DMS 273 (cell line): ENCODE data around the gene LDLRAP1.
A peak's percentile ranks its signal among the peaks of the same experiment; 100 is the strongest.

ENCODE experiments used
- DNase-seq: peaks from one replicate; lab custom pipeline; 2025; ENCODE audit not compliant: unreplicated experiment; lab: John Stamatoyannopoulos, UW

Gene LDLRAP1

DNA sequence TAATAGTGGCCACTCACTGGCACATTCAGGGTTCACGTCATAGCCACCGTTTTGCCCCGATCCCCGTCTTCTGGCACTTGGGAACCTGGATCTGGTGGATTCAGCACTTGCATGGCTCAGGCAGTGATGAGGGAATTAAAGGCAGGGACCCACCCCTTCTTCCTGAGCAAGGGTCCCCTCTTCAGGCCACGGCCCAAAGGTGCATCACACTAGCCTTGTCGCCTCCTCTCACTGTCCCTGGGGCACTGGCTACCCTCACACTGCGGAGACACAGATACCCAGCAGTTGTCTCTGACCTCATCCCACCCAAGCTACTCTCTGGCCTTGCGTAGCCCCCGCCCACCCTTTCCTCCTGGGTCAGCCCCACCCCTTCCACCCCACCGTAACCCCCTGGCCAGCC lies 19.9 kb upstream of the LDLRAP1 start:
- DNase-seq, result peak; percentile 75

DNA sequence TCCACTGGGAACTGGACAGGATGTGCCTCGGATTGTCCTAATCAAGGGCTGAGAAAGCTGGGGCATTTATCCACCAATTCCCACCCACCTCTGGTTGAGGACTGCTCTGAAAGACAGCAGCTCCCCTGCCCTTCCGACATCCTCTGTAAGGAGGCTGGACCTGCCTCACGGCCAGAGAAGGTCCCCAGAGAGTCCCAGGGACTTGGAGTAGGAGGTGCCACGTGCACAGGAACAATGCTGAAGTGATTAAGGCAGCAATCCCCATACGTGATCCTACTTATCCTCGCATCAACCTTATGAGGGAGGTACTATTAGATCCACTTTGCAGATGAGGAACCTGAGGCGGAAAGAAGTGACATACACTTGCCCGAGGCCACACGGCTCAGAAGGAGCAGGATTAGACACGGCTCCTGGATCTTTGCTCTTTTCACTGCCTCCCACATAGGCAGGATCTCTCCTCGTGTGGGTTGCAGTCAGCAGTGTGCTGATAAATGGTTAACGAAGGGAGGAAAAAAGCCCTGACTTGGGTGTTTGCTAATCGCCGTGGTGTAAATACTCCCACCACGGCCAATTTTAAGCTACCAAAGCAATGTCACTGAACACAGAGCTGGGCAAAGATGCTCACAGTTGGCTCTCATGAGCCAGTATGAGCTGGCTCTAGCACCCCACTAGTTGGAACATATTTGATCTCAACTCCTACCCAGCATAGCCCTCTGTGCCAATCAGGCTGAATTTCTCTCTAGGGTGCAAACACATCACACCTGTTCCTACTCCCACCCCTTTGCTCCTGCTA lies 18.6 kb upstream of the LDLRAP1 start:
- no peak for DNase-seq

DNA sequence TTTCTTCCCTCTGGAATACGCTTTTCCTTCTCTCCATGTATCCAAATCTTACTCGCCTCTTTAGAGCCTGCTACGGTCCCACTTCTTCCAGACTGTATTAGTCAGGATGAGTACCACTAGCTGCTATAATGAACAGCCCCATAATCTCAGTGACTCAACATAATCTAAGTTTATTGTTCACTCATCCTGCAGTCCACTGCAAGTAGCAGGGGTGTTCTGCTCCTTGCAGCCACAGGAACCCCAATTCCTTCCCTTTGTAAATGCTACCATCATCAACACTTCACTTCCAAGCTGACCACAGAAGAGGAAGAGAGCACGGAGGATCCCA lies 18.1 kb upstream of the LDLRAP1 start:
- no peak for DNase-seq

DNA sequence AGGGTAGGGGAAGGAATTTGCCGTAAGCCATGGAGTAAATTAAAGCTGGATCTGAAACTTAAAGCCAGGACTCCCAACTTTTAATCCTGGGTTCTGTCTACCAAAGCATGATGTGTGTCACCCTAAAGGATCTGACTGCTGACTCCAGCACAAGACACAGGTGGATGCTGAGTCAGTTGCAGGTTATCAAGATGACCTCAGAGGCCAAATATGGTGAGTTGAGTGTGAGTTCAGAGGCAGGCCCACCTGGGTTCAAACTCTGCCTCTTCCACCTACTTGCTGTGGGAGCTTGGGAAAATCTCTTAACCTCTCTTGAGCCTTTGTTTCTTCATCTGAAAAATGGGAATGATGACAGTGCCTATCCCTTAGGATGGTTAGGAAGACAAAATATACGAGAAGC lies 16.7 kb upstream of the LDLRAP1 start:
- DNase-seq, result no peak

DNA sequence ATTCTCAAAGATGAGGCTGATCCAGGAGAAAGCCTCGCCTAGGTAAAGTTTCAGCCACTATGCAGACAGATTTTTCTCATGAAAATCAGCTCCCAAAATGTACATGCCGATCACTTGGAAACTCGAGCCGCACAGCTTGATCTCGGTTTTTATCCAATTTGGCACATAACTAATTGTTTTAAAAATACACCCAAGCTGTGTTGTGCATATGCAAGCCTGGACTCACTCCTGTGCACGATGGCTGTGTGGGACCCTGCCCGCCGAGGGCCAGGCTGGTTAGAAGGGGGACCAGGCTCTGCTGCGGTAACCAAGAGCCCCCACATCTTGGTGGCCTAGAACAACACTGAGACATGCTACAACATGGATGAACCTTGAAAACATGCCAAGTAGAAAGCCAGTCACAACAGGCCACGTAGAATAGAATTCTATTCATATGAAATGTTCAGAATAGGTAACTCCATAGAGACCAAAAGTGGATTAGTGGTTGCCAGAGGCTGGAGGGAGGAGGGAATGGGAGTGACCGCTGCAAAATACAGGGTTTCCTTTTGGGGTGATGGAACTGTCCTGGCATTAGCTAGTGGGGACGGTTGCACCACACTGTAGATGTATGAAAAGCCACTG lies 16.1 kb upstream of the LDLRAP1 start:
- peak; percentile 63 for DNase-seq

DNA sequence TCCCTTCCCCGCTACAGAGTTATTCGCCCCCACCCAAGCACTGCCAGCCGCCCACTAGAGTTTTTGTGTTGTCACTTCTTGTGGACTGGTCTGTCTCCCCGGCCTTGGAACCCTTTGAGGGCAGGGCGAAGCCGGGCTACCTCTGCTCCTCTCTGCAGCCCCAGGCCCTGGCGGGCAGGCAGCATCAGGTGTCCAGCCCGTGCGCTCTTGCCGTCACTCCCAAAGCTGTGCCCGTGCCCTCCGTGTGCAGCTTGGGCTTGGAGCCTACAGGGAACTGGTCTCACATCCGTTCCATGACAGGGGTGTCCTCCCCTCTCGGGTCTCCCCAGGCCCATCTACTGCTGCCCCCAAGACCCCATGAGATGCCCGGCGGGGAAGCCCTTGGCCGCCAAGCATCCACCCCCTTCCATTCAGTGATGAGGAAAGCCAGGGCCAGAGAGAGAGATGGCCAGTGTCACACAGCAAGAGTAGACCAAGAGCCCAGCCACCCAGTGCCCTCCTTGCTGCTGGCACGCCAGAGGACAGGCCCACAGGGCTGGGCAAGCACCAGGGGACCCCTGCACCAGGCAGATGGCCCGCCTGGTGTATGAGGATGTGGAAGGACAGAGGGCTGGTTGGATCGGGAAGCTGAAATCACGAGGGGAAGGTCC lies 15.3 kb upstream of the LDLRAP1 start:
- DNase-seq, result no peak

DNA sequence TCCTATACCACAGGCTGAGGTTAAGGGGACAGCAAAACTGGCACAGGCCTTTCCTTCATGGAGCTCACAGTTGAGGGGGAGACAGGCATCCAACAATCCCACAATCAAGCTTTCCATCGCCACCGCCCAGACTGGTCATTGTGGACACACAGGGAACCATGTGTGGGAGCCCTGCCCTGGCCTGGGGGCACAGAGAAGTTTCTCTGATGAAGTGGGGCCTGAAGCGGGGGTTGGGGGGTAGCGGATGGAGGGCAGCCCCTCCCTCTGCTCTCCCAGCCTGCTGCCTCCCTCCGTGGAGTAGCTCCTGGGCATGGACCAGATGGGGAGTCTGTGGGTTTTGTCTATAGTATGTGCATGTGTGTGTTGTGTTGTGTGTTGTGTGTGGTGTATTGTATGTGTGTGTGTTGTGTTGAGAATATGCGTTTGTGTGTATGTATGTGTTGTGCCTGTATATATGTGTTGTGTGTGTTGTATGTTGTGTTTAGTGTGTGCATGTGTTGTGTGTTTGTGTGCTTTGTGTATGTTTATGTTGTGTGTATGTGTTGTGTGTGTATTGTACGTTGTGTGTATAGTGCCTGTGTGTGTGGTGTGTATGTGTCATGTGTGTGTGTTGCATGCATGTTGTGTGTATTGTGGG lies 14.4 kb upstream of the LDLRAP1 start:
- DNase-seq, result no peak

DNA sequence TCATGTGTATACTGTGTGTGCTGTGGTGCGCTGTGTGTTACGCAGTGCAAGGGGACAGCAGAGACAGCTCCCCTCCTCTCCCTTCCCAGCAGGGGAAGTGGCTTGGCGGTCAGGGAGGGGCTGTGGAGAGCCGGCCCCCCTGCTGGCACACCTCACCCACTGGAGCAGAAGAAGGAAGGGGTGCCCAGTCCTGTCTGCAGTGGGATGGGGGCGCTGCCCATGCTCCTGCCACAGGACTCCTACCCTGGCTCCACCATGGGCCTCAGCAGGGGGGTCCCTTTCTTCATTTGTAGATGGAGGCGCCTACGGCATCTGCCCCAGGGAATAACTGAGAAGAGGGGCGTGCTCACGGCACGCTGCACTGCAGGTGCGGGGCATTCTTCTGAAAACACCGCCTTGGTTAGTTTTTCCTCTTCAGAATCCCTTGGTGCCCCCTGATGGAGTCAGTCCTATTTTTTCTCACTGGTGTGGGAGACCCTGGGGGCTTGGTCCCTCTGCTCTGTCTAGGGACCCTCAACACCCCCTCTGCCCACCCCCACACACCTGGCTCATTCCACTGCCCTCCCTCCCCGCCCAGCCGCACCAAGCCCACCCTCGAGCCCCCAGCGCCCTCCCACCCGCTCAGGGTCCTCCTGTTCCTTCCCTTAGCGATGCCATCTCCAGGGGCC lies 13.8 kb upstream of the LDLRAP1 start:
- DNase-seq, result no peak

DNA sequence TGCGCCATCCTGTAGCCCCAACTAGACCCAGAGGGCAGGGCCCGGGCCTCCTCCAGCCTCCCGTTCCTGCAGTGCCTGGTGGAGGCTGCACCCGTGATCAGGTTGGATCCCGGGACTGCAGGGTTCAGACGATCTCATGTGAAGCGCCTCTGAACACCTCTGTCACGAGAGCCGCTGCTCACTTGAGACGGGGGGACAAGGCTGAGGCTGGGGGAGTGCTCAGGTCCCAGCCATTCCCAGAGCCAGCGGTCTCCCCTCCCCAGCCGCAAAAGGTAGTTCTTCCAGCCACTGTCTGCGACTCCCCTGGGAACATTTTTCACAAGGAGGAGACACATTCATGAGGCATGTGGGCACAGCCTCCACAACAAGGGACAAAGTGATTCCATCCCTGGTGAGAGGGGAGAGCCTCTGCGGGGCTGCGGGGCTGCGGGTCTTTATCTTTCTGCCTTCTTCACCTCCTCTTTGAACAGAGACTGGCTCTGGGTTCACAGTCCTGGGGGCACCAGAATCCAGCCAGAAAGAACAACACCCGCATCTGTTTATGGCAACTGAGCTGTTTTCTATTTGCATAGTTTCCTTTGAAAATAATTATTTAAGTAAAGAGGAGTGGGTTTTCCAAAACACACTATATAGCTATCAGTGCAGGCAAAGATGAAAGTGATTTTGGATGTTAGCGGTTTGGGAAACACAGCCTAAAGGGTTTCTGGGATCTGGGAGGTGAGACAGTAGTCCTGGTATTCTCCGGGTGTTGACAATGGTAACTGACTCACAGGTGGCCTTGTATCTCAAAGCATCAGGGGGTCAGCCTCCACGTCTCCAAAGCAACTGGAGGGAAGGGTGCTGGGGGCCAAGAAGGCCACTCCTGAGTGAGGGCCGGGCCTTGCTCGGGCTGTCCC lies 13.0 kb upstream of the LDLRAP1 start:
- DNase-seq, result no peak

DNA sequence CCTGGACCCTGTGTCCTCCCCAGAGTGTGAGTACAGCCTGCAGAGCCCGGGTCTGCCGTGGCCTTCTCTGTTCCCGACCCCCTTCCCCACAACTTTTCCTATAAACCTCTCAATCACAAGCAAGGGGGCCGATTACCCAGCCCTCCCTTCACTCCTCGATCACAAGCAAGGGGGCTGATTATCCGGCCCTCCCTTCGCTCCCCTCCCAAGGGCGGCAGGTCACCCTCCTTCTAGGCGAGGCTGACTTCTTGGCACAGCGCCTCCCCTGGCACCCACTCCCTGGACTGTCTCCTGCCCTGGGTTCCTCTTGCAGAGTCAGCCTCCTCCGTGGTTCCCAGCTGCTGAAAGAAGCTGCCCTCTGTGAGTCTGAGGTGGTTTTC lies 12.3 kb upstream of the LDLRAP1 start:
- DNase-seq, result no peak

DNA sequence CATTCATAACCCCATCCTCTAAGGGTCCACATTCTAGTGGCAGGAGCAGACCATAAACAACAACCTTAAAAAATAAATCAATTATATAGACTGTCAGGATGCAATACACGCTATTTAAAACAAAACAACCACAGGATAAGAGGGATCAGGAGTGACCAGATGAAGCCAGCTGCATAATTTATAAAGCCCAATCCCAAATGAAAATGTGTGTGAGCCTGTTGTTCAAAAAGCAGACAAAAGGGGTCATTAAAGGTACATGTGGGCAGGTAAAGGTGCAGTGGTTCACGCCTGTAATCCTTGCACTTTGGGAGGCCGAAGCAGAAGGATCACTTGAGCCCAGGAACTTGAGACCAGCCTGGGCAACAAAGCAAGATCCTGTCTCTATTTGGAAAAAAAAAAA lies 10.4 kb upstream of the LDLRAP1 start:
- no peak for DNase-seq

DNA sequence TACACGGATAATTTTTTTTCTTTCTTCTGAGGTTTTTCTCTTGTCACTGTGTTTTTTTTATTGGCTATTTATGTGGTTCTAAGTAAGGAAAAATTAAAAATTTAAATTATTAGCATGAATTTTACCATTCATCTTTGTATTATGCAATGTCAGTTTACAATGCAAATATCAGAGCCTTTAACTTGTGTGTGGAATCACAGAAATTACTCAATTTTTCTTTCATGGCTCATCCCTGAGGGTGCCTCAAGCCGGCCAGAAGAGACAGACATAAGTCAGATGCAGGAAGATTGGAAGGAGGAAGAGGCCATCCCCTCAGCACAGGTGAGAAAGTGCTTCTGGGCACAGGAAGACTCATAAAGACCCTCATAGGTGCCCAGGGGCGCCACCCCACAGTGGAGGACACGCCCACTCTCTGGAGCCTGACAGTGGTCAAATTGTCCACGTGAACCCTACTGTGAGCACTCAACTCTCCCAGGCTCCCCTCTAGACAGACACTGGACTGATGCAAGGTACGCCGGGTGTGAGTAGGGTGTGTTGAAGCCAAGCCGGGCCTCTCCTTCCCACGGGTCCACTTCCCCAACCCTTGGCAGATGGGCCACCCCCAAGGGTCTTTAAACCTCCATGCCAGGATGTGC lies 9.5 kb upstream of the LDLRAP1 start:
- DNase-seq, result no peak

DNA sequence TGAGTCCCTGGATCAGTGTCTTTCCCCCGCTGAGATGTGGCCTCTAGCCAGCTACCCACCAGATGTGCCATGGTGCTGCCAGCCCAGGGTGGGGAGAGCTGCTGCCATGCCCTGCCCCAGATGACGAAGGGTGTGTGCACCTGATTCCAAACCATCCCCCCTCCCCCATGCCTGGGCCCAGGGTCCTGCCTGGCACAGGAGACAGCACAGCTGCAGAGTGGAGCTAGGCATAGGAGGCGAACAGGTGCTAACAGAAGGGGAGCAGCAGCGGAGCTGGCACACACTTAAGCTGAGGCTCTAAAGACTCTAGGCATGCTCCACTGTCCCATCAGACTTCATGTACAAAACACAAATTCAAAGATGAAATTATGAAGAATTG lies 9.0 kb upstream of the LDLRAP1 start:
- peak; percentile 97 for DNase-seq

DNA sequence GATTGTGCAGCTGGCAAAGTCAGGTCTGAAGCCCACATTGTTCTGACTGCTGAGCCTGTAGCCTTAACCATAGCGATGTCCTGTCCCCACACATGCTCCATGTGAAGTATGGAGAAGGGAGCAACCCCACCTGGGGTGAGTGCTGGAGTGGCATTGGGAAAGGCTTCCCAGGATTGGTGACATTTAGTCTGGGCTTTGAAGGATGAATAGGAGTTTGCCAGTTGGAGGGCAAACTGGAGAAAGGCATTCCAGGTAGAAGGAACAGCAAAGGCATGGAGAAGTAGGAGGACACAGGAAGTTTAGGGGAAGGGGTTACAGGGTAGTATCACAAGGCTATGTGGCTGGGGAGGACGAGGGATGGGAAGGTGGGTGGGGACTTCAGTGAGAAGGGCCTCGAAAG lies 7.3 kb upstream of the LDLRAP1 start:
- DNase-seq, result no peak

DNA sequence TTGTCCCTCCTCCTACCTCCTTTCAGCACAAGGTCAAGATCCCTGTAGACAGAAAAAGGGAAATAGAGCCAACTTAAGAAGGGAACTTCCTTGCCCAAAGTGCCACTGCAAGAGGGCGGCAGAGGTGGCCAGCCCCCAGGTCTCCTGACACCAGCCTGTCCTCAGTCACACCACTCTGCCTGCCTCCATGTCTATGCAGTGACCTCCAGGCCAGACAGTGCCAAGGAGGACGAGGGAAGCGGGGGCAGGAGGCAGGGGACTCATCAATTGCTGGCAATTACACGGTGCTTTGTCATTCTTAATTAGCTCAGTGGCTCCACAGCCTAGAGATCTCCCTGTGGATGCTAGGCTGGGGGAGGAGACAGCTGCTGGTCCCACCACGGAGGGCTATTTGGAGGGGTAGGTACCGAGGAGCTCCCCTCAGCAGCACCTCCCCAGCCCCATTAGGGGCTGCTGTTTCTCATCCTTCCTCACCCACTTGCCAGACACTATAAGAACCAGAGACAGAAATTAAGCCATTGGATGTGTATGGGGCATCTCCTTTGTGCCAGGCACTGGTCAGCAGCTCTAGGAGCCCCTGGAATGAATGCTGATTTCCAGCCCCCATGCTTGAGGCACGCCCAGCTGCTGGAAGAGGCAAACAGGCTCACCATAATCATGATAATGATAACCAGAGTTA lies 6.1 kb upstream of the LDLRAP1 start:
- no peak for DNase-seq

DNA sequence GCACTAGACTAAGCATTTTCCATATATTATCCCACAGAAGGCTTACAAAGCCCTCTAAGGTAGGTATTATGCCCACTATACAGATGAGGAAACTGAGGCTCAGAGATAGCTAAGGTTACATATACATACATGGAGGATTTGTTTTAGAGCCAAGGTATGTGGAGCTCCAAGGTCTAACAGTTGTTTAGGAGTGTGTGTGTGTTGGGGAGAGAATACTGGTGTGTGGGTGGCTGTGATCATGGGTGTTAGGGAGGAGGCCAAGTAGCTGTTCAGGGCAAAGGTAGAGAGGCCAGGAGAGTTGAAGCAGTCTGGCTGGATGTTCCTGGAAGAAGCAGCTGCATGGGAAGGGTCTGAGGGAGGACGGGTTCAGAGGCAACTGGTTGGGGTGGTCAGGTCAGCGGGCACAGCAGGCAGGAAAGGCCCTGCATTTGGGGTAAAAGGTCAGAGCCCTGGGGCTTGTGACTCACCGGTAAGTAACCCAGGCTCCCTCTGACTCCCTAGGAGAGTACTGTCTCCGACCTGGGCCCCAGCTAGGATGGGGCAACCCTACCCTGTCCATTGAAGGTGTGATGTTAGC lies 5.1 kb upstream of the LDLRAP1 start:
- DNase-seq, result no peak

DNA sequence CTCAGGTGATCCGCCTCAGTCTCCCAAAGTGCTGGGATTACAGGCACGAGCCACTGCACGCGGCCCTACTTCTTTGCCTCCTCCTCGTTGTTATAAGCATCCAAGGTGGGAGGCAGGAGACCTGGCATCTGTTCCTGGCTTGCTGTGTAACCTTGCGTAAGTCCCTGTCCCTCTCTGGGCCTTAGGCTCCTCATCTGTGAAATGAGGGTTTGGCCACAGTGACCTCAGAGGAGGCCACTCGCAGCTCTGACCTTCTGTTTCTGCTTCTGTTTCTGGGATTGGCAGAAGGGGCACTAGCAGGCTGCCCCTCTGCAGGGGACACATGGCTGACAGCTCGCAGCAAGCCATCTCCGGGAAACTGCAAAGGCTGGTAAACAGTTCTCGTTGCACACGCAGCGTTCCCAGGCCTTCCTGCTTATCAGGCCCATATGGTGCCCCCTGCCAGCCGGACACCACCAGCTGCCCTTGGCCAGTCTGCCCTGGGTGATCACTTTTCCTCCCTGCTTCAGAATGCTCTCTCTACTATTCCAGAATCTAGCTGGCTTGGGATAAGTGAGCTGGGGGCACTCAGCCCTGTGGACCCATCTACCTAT lies 2.6 kb upstream of the LDLRAP1 start:
- peak; percentile 88 for DNase-seq

DNA sequence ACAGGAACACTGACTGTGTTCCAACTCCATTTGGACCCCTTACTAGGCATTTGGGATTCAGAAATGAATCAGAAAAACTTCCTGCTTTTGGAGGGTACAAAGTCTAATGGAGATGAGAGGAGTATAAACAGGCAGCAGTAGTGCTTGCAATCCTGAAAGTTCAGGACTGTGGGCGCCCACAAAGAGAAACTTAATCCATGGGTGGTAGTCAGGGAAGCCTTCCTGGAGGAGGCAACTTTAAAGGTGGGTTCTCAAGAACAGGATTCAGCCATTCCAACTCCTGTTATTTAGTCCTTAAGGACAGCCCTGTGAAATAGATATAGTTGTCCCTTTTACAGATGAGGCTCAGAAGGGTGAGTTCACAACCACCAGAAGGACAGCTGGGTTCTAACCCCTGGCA lies 2.0 kb upstream of the LDLRAP1 start:
- no peak for DNase-seq
